Gastroesophageal sphincter (tissue), 4 donors: Measurements from ENCODE around the gene NCKAP5. TPM values are rescaled to one million over a fixed set of nuclear protein-coding genes. Genes with fewer than 3 reads are reported as not detected.

Experiments used
- ATAC-seq: fragments of 150-250 bp; one replicate; pipeline ENCODE4 v1.9.1; 2016; ENCODE audit warnings: mild to moderate bottlenecking, moderate library complexity
- H3K27ac ChIP-seq, 4 donors: fragments of 200-600 bp; sonication (generic) in 3 of 4; 1 replicate in 3 of 4; 2 replicates in 1 of 4; pipeline ENCODE4 v1.5.1; 2016 to 2019
- H3K27me3 ChIP-seq: fragments of 200-600 bp; sonication (generic); one replicate; pipeline ENCODE4 v1.5.1; 2019
- H3K36me3 ChIP-seq, 2 donors: fragments of 200-600 bp; sonication (generic); one replicate each; pipeline ENCODE4 v1.5.1; 2019; ENCODE audit warnings: control low read depth in 1 of 2
- H3K4me1 ChIP-seq, 3 donors: fragments of 200-600 bp; sonication (generic); 1 replicate in 2 of 3; 2 replicates in 1 of 3; pipeline ENCODE4 v1.5.1; 2016 to 2019; ENCODE audit warnings: control low read depth in 2 of 3
- H3K4me3 ChIP-seq, 2 donors: fragments of 200-600 bp; sonication (generic); one replicate each; pipeline ENCODE4 v1.5.1; 2019; ENCODE audit warnings: mild to moderate bottlenecking in 1 of 2, moderate library complexity in 1 of 2
- H3K9me3 ChIP-seq, 3 donors: fragments of 200-600 bp; sonication (generic); one replicate each; pipeline ENCODE4 v1.5.1; 2017 to 2019; ENCODE audit warnings: control low read depth in 2 of 3
- CTCF ChIP-seq, 4 experiments: fragments of 200-600 bp in 2 of 4; fragments of 450-650 bp in 2 of 4; sonication (generic) in 1 of 4; IDR thresholded peaks; one replicate each; pipeline ENCODE4 v1.5.1; 2017 to 2019; ENCODE audit warnings: antibody characterized with exemption in 4 of 4, mild to moderate bottlenecking in 2 of 4, moderate library complexity in 2 of 4
- EP300 ChIP-seq: sonication (generic); formaldehyde crosslinking; IDR thresholded peaks from one replicate; pipeline ENCODE4 v1.6.1; 2017; ENCODE audit warnings: antibody characterized with exemption, mild to moderate bottlenecking
- POLR2A ChIP-seq, 2 donors: fragments of 450-650 bp; IDR thresholded peaks; one replicate each; pipeline ENCODE4 v1.6.1; 2017; ENCODE audit warnings: antibody characterized with exemption in 2 of 2, mild to moderate bottlenecking in 2 of 2, moderate library complexity in 1 of 2
- POLR2AphosphoS5 ChIP-seq: sonication (generic); formaldehyde crosslinking; IDR thresholded peaks from one replicate; pipeline ENCODE4 v1.6.1; 2017; ENCODE audit warnings: antibody characterized with exemption
- WGBS, 2 donors: methylation state at CpG; one replicate each; pipeline ENCODE4 v1.1.5; 2018; ENCODE audit warnings: low coverage in 1 of 2; 5-methylcytosine and 5-hydroxymethylcytosine counted together
- total RNA-seq, 4 donors: library from RNA; depleted of rRNA; stranded (reverse); fragments of >200 nt; gene quantifications; one replicate each; pipeline ENCODE4 v1.1.0, GENCODE V29; 2016

Gene NCKAP5
- total RNA-seq, 4 donors from 2014 or later, result 0.16 to 0.57 (median 0.33) TPM

DNA sequence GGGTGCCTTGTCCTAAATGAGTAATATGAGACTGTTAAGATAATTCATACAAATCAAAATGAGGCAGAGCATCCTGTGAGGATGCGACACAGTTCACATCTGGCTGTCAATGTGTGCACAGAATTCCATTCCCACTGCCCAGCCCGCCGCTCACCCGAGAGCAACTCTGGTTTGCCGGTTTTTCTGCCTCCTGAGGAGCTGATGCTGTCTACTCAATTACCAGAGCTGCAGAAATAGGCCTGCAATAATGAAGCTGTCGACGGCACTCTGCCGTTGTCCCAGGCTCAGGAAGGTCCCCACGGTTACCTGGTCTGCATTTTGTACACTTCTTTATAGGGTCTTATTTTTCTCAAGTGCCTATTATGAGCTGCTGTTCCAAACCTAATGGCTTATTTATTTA is 842.5 kb downstream of the NCKAP5 start:
- Histone ChIP-seq H3K27me3 (peaks cover 6% of the 10 kb centered on the region), H3K9me3 (no peaks in the 10 kb centered on the region), H3K36me3 (no peaks in the 10 kb centered on the region), H3K27ac (no peak overlapping the region), H3K4me1 (no peaks in the 10 kb centered on the region), H3K4me3 (no peak overlapping the region)
- TF ChIP-seq EP300, result no peak
- no peak for TF ChIP-seq CTCF (IDR thresholded peaks at IDR 0.05)
- no peak for TF ChIP-seq POLR2A (IDR thresholded peaks at IDR 0.05)
- TF ChIP-seq POLR2AphosphoS5, result no peak
- WGBS, 2 donors, result 80 to 85% methylated on average over 9 of the region's 9 CpGs
- no peak for ATAC-seq

DNA sequence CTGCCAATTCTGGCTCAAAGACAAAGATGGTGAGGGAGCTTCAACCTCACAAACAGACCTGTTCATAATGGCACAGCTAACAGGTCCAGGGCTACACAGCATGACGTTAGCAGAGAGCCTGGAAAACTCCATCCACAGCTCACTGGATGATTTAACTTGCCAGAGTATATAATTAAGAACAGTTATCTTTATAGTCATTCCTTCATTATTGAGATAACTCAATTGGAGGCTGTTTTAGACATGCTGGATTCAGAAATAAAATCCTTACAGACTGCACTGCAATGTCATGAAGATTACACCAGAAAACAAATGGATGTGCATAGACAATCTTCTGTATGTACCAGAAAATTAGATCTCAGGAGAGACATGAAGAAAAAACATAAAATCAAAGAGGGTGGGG is 843.1 kb downstream of the NCKAP5 start:
- ATAC-seq, result no peak

DNA sequence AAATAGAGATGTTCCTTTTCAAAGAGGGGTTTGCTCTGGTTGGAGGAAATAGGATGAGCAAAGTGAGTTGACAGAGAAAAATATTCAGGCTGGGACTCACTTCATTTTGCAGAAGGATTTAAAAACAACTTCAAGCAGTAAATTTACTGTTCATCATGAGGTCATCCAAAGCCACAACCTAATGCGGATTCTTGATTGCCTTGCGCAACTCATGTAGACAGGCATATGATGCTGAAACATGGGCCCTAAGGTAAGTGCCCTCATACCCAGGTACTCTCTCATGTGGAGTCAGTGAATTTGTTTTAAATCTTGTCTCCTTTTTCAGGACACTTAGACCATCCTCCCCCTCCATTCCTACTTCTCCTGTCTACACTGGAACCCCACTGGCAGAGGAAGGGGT is 846.3 kb downstream of the NCKAP5 start:
- Histone ChIP-seq H3K27ac (no peak overlapping the region), H3K9me3 (no peaks in the 10 kb centered on the region), H3K36me3 (no peaks in the 10 kb centered on the region), H3K27me3 (peaks cover 6% of the 10 kb centered on the region), H3K4me3 (no peak overlapping the region), H3K4me1 (no peaks in the 10 kb centered on the region)
- no peak for ATAC-seq
- no peak for TF ChIP-seq POLR2AphosphoS5
- TF ChIP-seq POLR2A (IDR thresholded peaks at IDR 0.05), result no peak
- TF ChIP-seq EP300, result no peak
- no peak for TF ChIP-seq CTCF (IDR thresholded peaks at IDR 0.05)
- whole genome bisulfite sequencing, 2 donors, result 92 to 100% methylated on average over 2 of the region's 2 CpGs

More for the DNA sequence above, 843.1 kb downstream of the NCKAP5 start:
- Histone ChIP-seq H3K4me1 (no peaks in the 10 kb centered on the region), H3K27me3 (peaks cover 6% of the 10 kb centered on the region), H3K36me3 (no peaks in the 10 kb centered on the region), H3K4me3 (no peak overlapping the region), H3K9me3 (no peaks in the 10 kb centered on the region), H3K27ac (no peak overlapping the region)
- WGBS, 2 donors, result 40 to 78% methylated on average over 1 of the region's 1 CpG
- TF ChIP-seq POLR2A (IDR thresholded peaks at IDR 0.05) (no peak), EP300 (no peak), CTCF (IDR thresholded peaks at IDR 0.05) (no peak), POLR2AphosphoS5 (no peak)

DNA sequence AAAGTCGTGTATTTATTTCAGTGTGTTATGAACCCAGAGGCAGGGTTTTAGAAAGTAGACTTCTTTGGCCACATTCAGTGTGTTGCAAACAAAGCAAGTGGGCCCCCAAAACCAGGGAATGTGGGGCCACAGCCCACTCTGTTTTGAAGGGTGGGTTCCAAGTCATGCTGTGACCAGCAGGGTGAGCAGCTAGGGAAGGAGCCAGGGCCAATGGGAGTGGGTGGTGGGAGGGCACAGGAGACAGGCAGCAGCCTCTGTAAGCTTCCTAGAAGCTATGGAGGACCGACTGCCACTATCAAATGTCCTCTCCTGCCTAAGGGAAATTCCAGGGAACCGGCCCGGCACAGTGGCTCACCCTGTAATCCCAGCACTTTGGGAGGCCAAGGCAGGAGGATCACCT is 847.9 kb downstream of the NCKAP5 start:
- 71% methylated on average over 1 of the region's 4 CpGs; no CpG with 5 or more reads in 1 of the 2 donors for WGBS, 2 donors
- no peak overlapping the region for H3K4me3 ChIP-seq
- no peak overlapping the region for H3K27ac ChIP-seq
- peaks cover 6% of the 10 kb centered on the region for H3K27me3 ChIP-seq
- TF ChIP-seq EP300 (no peak), POLR2A (IDR thresholded peaks at IDR 0.05) (no peak), CTCF (IDR thresholded peaks at IDR 0.05) (no peak), POLR2AphosphoS5 (no peak)
- no peak for ATAC-seq
- H3K4me1 ChIP-seq, result no peaks in the 10 kb centered on the region
- no peaks in the 10 kb centered on the region for H3K9me3 ChIP-seq
- no peaks in the 10 kb centered on the region for H3K36me3 ChIP-seq

- WGBS, 2 donors, result 79 to 94% methylated on average over 6 to 8 of the region's 9 CpGs
- Histone ChIP-seq H3K4me1 (no peaks in the 10 kb centered on the region), H3K27ac (no peak overlapping the region), H3K4me3 (no peak overlapping the region), H3K36me3 (no peaks in the 10 kb centered on the region), H3K9me3 (no peaks in the 10 kb centered on the region), H3K27me3 (peaks cover 6% of the 10 kb centered on the region)
- no peak for ATAC-seq
- no peak for TF ChIP-seq EP300
- TF ChIP-seq CTCF (IDR thresholded peaks at IDR 0.05), result no peak
- TF ChIP-seq POLR2AphosphoS5, result no peak
- no peak for TF ChIP-seq POLR2A (IDR thresholded peaks at IDR 0.05)
Observed at GRCh38 chr2:132719480-132719879, 848.8 kb downstream of the NCKAP5 start.
